HCT116 (cell line): ENCODE data around the gene PRTG.

Experiments
- CTCF ChIP-seq, 3 experiments: fragments of 200-600 bp in 1 of 3; sonication (generic) in 1 of 3; IDR thresholded peaks in 2 of 3; conservative IDR thresholded peaks in 1 of 3; 2 replicates each; pipeline ENCODE4 v1.5.1; 2012 to 2017; ENCODE audit warnings: low read depth in 2 of 3, low read length in 2 of 3, antibody characterized with exemption in 1 of 3, borderline replicate concordance in 1 of 3, control low read depth in 1 of 3, mild to moderate bottlenecking in 1 of 3, mixed read lengths in 1 of 3, mixed run types in 1 of 3, moderate library complexity in 1 of 3; ENCODE audit not compliant: insufficient read depth in 1 of 3
- EGR1 ChIP-seq: IDR thresholded peaks from 2 replicates; pipeline ENCODE4 v1.6.1; 2012; ENCODE audit warnings: low read depth
- EZH2phosphoT487 ChIP-seq: fragments of 200-600 bp; IDR thresholded peaks from 2 replicates; pipeline ENCODE4 v1.6.1; 2018; ENCODE audit warnings: antibody characterized with exemption, borderline replicate concordance
- JUND ChIP-seq: IDR thresholded peaks from 2 replicates; pipeline ENCODE4 v1.6.1; 2012
- MAX ChIP-seq: IDR thresholded peaks from 2 replicates; pipeline ENCODE4 v1.6.1; 2012
- POLR2A ChIP-seq: IDR thresholded peaks from 2 replicates; pipeline ENCODE4 v1.7.0; 2011; ENCODE audit warnings: borderline replicate concordance; ENCODE audit not compliant: insufficient read depth, insufficient read length; ENCODE audit errors: extremely low read depth
- RAD21 ChIP-seq: IDR thresholded peaks from 2 replicates; pipeline ENCODE4 v1.6.1; 2012; ENCODE audit warnings: low read depth, mild to moderate bottlenecking
- SIN3A ChIP-seq: IDR thresholded peaks from 2 replicates; pipeline ENCODE4 v1.6.1; 2012; ENCODE audit warnings: low read depth
- SP1 ChIP-seq: IDR thresholded peaks from 2 replicates; pipeline ENCODE4 v1.6.1; 2012; ENCODE audit warnings: low read depth
- SRF ChIP-seq: IDR thresholded peaks from 2 replicates; pipeline ENCODE4 v1.6.1; 2012; ENCODE audit warnings: low read depth
- YY1 ChIP-seq: IDR thresholded peaks from 2 replicates; pipeline ENCODE4 v1.6.1; 2011; ENCODE audit warnings: low read length, low read depth, moderate library complexity, mild to moderate bottlenecking; ENCODE audit not compliant: insufficient replicate concordance; ENCODE audit errors: extremely low read depth
- ZNF274 ChIP-seq: fragments of 200-500 bp; sonication (Bioruptor generic); IDR thresholded peaks from 2 replicates; pipeline ENCODE4 v1.6.1; 2014; ENCODE audit warnings: mild to moderate bottlenecking, low read depth, low read length, inconsistent platforms

- TF ChIP-seq CTCF (IDR thresholded peaks at IDR 0.05 in 2 of 3, conservative IDR thresholded peaks at IDR 0.05 in 1 of 3; ENCODE audit: borderline replicate concordance in 1 of 3, insufficient read depth in 1 of 3, low read depth in 2 of 3, low read length in 2 of 3) (no peak), EZH2phosphoT487 (no peak), ZNF274 (no peak), MAX (no peak), POLR2A (no peak), YY1 (no peak), SP1 (no peak), RAD21 (no peak), EGR1 (no peak), SRF (no peak), JUND (no peak), SIN3A (no peak)
These were observed 84.1 kb downstream of the PRTG start for GRCh38 chr15:55658886-55659285.
